WTC11 (cell line): ENCODE results near the gene CSPG4. TPM values are rescaled to one million over a fixed set of nuclear protein-coding genes. Genes with fewer than 3 reads are reported as not detected.
A peak's percentile ranks its signal among the peaks of the same experiment; 100 is the strongest.
"Not testable (repeated sequence)": the region's sequence is repeated elsewhere in the genome, so short reads cannot be mapped to it uniquely, and the experiment has no call there.

Experiments used
- ATAC-seq: fragments of 200-7000 bp; cut with Tn5 transposase; 2 replicates; pipeline ENCODE4 v1.10.0; 2021; ENCODE audit warnings: mild to moderate bottlenecking, moderate library complexity
- CTCF ChIA-PET: fragments of 300-600 bp; sonication (Branson Sonifier 250); formaldehyde crosslinking; loops from one replicate; lab custom pipeline; 2021; ENCODE audit warnings: antibody characterized with exemption; lab: Charles Lee
- POLR2A ChIA-PET: fragments of 350-600 bp; sonication (Branson Sonifier 250); formaldehyde crosslinking; loops from one replicate; lab custom pipeline; 2021; ENCODE audit warnings: antibody characterized with exemption; lab: Charles Lee
- DNase-seq: peaks from one replicate; pipeline ENCODE4 v3.0.0; 2021; ENCODE audit warnings: low spot score
- H3K27ac Mint-ChIP-seq: 2 replicates; pipeline ENCODE4 v1.8.0; 2021; ENCODE audit warnings: mixed read lengths
- H3K27me3 Mint-ChIP-seq: 2 replicates; pipeline ENCODE4 v1.8.0; 2021; ENCODE audit warnings: low read depth, mild to moderate bottlenecking, moderate library complexity, mixed read lengths
- H3K36me3 Mint-ChIP-seq: 2 replicates; pipeline ENCODE4 v1.8.0; 2021; ENCODE audit warnings: mixed read lengths
- H3K4me1 Mint-ChIP-seq: 2 replicates; pipeline ENCODE4 v1.8.0; 2022; ENCODE audit warnings: mixed read lengths
- H3K4me3 Mint-ChIP-seq: 2 replicates; pipeline ENCODE4 v1.8.0; 2021; ENCODE audit warnings: mild to moderate bottlenecking, moderate library complexity, mixed read lengths
- H3K9me3 Mint-ChIP-seq: 2 replicates; pipeline ENCODE4 v1.8.0; 2021; ENCODE audit warnings: mixed read lengths
- E2F5 ChIP-seq: sonication (generic); formaldehyde crosslinking; IDR thresholded peaks from 2 replicates; pipeline ENCODE4 v1.8.1; 2022; ENCODE audit warnings: mild to moderate bottlenecking, moderate library complexity, missing genetic modification reagents
- ETV6 ChIP-seq: sonication (generic); formaldehyde crosslinking; IDR thresholded peaks from 2 replicates; pipeline ENCODE4 v1.8.1; 2022; ENCODE audit warnings: mild to moderate bottlenecking, missing genetic modification reagents
- FOXJ3 ChIP-seq: sonication (generic); formaldehyde crosslinking; IDR thresholded peaks from 2 replicates; pipeline ENCODE4 v1.9.0; 2021; ENCODE audit warnings: missing genetic modification reagents, mild to moderate bottlenecking, borderline replicate concordance
- FOXK1 ChIP-seq: sonication (generic); formaldehyde crosslinking; IDR thresholded peaks from 2 replicates; pipeline ENCODE4 v1.8.0; 2022; ENCODE audit warnings: mild to moderate bottlenecking, moderate library complexity, missing genetic modification reagents
- MAX ChIP-seq: sonication (generic); formaldehyde crosslinking; IDR thresholded peaks from 2 replicates; pipeline ENCODE4 v1.8.0; 2022; ENCODE audit warnings: mild to moderate bottlenecking, missing genetic modification reagents
- MYBL2 ChIP-seq: sonication (generic); formaldehyde crosslinking; IDR thresholded peaks from 2 replicates; pipeline ENCODE4 v1.8.1; 2023; ENCODE audit warnings: mild to moderate bottlenecking, moderate library complexity, missing genetic modification reagents
- NR1H2 ChIP-seq: sonication (generic); formaldehyde crosslinking; IDR thresholded peaks from 2 replicates; pipeline ENCODE4 v1.9.0; 2021; ENCODE audit warnings: mild to moderate bottlenecking, moderate library complexity, missing genetic modification reagents
- SP1 ChIP-seq: sonication (generic); formaldehyde crosslinking; conservative IDR thresholded peaks from 2 replicates; pipeline ENCODE4 v1.8.1; 2022; ENCODE audit warnings: missing genetic modification reagents
- USF1 ChIP-seq: sonication (generic); formaldehyde crosslinking; IDR thresholded peaks from 2 replicates; pipeline ENCODE4 v1.8.0; 2022; ENCODE audit warnings: mild to moderate bottlenecking, missing genetic modification reagents
- USF2 ChIP-seq: sonication (generic); formaldehyde crosslinking; IDR thresholded peaks from 2 replicates; pipeline ENCODE4 v1.8.1; 2023; ENCODE audit warnings: mild to moderate bottlenecking, missing genetic modification reagents, moderate library complexity
- ZBTB43 ChIP-seq: sonication (generic); formaldehyde crosslinking; IDR thresholded peaks from 2 replicates; pipeline ENCODE4 v1.8.1; 2023; ENCODE audit warnings: mild to moderate bottlenecking, missing genetic modification reagents
- ZNF281 ChIP-seq: sonication (generic); formaldehyde crosslinking; IDR thresholded peaks from 2 replicates; pipeline ENCODE4 v1.8.0; 2023; ENCODE audit warnings: mild to moderate bottlenecking, missing genetic modification reagents
- ZNF317 ChIP-seq: sonication (generic); formaldehyde crosslinking; IDR thresholded peaks from 2 replicates; pipeline ENCODE4 v1.8.1; 2023; ENCODE audit warnings: low read depth, mild to moderate bottlenecking, moderate library complexity, missing genetic modification reagents, borderline replicate concordance
- total RNA-seq: library from RNA; stranded (reverse); gene quantifications from 3 replicates; pipeline ENCODE4 v1.2.3, GENCODE V29; 2021

Gene CSPG4
- total RNA-seq, 1 experiment from 2014 or later: 2.9 TPM

- ChIA-PET POLR2A (no interaction called here), CTCF (interaction anchor here (1.5 kb wide), 1 partner anchor 72 kb away, joined by 5 read pairs; no protein-coding TSS in a partner anchor)
- ATAC-seq (peak; percentile 97), DNase-seq (peak; percentile 89)
- Mint-ChIP-seq H3K9me3 (no peaks in the 10 kb centered on the region), H3K4me3 (peak overlapping the region; percentile 78), H3K4me1 (peaks cover 25% of the 10 kb centered on the region), H3K27ac (peak overlapping the region; percentile 93), H3K36me3 (no peaks in the 10 kb centered on the region)
- TF ChIP-seq FOXK1 (CRISPR knock-in tag): peak; percentile 18; the same call in 1 of the 2 replicates
- peak; percentile 57; the same call in 1 of the 2 replicates for TF ChIP-seq ZNF281 (CRISPR knock-in tag)
- peak; percentile 92 for TF ChIP-seq USF2 (CRISPR knock-in tag)
- TF ChIP-seq E2F5 (CRISPR knock-in tag): 0 out of 2 replicates have a peak, but pooled peaks have one; percentile 54
- TF ChIP-seq ETV6 (CRISPR knock-in tag): 0 out of 2 replicates have a peak, but pooled peaks have one; percentile 40
- peak; percentile 90 for TF ChIP-seq USF1
- TF ChIP-seq SP1 (CRISPR knock-in tag): 0 out of 2 replicates have a peak, but pooled peaks have one; percentile 40
- TF ChIP-seq ZBTB43 (CRISPR knock-in tag): 0 out of 2 replicates have a peak, but pooled peaks have one; percentile 35
- TF ChIP-seq NR1H2: no peak
- peak; percentile 57; the same call in 1 of the 2 replicates for TF ChIP-seq MYBL2 (CRISPR knock-in tag)
- TF ChIP-seq ZNF317 (CRISPR knock-in tag): no peak
- TF ChIP-seq FOXJ3 (CRISPR knock-in tag): no peak
- TF ChIP-seq MAX (CRISPR knock-in tag): peak; percentile 68; the same call in 1 of the 2 replicates
- TF ChIP-seq, all 79 proteins: peak for 10
- peaks cover 3% of the 10 kb centered on the region for H3K27me3 Mint-ChIP-seq
Measured at GRCh38 chr15:75758071-75758872, 45.6 kb upstream of the CSPG4 start.

GRCh38 chr15:75754871-75755270, 42.2 kb upstream of the CSPG4 start:
- DNase-seq, ATAC-seq, H3K27ac Mint-ChIP-seq, H3K9me3 Mint-ChIP-seq, H3K27me3 Mint-ChIP-seq, POLR2A ChIA-PET, H3K4me3 Mint-ChIP-seq, H3K36me3 Mint-ChIP-seq: not testable (repeated sequence)
- H3K4me1 Mint-ChIP-seq: peaks cover 20% of the 10 kb centered on the region
- CTCF ChIA-PET: interaction anchor here (0.9 kb wide), 1 partner anchor 22 kb away, joined by 3 read pairs; no protein-coding TSS in a partner anchor
